Peyer's patch (tissue), 4 donors: Measurements from ENCODE around the gene RYR1. TPM values are rescaled to one million over a fixed set of nuclear protein-coding genes. Genes with fewer than 3 reads are reported as not detected.
A peak's percentile ranks its signal among the peaks of the same experiment; 100 is the strongest.

Source experiments
- DNase-seq, 3 donors: peaks; one replicate each; pipeline ENCODE4 v3.0.0-alpha.2; 2017 to 2019
- H3K27ac ChIP-seq, 4 donors: fragments of 200-600 bp; sonication (generic); one replicate each; pipeline ENCODE4 v1.5.1; 2016 to 2019
- H3K27me3 ChIP-seq, 2 donors: fragments of 200-600 bp; sonication (generic); one replicate each; pipeline ENCODE4 v1.5.1; 2019
- H3K36me3 ChIP-seq, 3 donors: fragments of 200-600 bp; sonication (generic); one replicate each; pipeline ENCODE4 v1.5.1; 2016 to 2019
- H3K4me1 ChIP-seq, 4 donors: fragments of 200-600 bp; sonication (generic); one replicate each; pipeline ENCODE4 v1.5.1; 2016 to 2019
- H3K4me3 ChIP-seq, 4 donors: fragments of 200-600 bp; sonication (generic); 1 replicate in 3 of 4; 2 replicates in 1 of 4; pipeline ENCODE4 v1.5.1; 2016 to 2019; ENCODE audit warnings: mild to moderate bottlenecking in 1 of 4
- H3K9me3 ChIP-seq, 4 donors: fragments of 200-600 bp; sonication (generic); one replicate each; pipeline ENCODE4 v1.5.1; 2016 to 2019; ENCODE audit warnings: mild to moderate bottlenecking in 1 of 4
- CTCF ChIP-seq, 6 experiments: fragments of 450-650 bp in 4 of 6; fragments of 200-600 bp in 2 of 6; sonication (generic) in 1 of 6; IDR thresholded peaks; one replicate each; pipeline ENCODE4 v1.5.1; 2017 to 2019; ENCODE audit warnings: antibody characterized with exemption in 6 of 6, mild to moderate bottlenecking in 3 of 6, moderate library complexity in 1 of 6
- POLR2A ChIP-seq, 2 donors: fragments of 450-650 bp; IDR thresholded peaks; one replicate each; pipeline ENCODE4 v1.5.1; 2017; ENCODE audit warnings: antibody characterized with exemption in 2 of 2, mild to moderate bottlenecking in 2 of 2, moderate library complexity in 2 of 2
- total RNA-seq, 4 donors: library from RNA; depleted of rRNA; stranded (reverse); fragments of >200 nt; gene quantifications; one replicate each; pipeline ENCODE4 v1.1.0, GENCODE V29; 2016

The RYR1 gene
- total RNA-seq, 4 donors from 2014 or later = 0.35 to 4.6 (median 3.4) TPM

DNA sequence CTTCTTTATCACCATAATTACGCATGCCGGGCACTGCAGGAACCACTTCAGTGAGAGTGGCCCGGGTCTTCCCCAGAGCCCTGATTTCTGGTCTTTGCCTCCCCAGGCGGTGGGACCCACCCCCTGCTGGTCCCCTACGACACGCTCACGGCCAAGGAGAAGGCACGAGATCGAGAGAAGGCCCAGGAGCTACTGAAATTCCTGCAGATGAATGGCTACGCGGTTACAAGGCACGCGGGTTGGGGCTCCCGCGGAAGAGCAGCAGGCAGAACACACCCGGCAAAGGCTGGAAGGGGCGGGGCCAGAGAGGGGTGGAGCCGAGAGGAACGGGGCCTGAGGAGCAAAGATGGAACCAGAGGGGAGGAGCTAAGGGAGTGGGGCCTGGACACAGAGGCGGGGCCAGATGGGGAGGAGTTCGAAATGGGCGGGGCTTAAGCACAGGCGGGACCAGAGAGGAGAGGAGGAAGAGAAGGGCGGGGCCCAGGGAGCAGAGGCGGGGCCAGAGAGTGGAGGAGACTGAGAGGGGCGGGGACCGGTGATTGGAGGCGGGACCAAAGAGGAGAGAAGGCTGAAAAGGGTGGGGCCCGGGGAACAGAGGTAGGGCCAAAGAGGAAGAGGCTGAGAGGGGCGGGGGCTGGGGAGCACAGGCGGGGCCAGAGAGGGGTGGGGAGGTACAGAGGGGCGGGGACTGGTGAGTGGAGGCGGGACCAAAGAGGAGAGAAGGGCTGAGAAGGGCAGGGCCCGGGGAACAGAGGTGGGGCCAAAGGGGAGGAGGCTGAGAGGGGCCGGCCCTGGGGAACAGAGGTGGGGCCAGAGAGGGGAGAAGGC, 73.4 kb downstream of the RYR1 start:
- no peak overlapping the region for H3K4me3 ChIP-seq

DNA sequence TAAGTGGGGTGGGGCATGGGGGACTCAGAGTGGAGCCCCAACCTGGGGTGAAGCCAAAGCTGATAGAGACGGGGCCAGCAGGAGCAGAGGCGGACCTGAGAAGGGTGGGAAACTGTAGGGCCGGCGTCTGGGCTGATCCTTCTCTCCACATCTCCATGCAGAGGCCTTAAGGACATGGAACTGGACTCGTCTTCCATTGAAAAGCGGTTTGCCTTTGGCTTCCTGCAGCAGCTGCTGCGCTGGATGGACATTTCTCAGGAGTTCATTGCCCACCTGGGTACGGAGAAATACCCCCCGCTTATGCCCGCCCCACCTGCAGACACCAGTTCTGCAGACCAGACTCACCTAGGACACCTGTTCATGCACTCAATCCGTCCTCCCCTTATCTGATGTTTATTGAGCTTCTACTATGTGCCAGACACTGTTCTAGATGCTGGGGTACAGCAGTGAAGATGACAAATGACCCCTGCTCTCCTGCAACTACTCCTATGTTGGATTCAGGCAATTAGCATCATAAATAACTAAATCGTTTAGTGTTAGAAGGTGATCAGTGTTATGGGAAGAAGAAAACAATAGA, 74.1 kb downstream of the RYR1 start:
- TF ChIP-seq POLR2A (IDR thresholded peaks at IDR 0.05) (no peak), CTCF (IDR thresholded peaks at IDR 0.05) (no peak)
- Histone ChIP-seq H3K4me1 (no peaks in the 10 kb centered on the region), H3K9me3 (no peaks in the 10 kb centered on the region), H3K27ac (no peak overlapping the region), H3K4me3 (no peak overlapping the region), H3K36me3 (no peaks in the 10 kb centered on the region), H3K27me3 (no peaks in the 10 kb centered on the region)
- no peak for DNase-seq

More for the DNA sequence above, 73.4 kb downstream of the RYR1 start:
- DNase-seq = peak; percentile 65 to 95 (median 74)
- H3K4me1 ChIP-seq = no peaks in the 10 kb centered on the region
- H3K27ac ChIP-seq = no peak overlapping the region
- no peaks in the 10 kb centered on the region for H3K36me3 ChIP-seq
- TF ChIP-seq POLR2A (IDR thresholded peaks at IDR 0.05) (no peak), CTCF (IDR thresholded peaks at IDR 0.05) (no peak)
- H3K27me3 ChIP-seq = no peaks in the 10 kb centered on the region
- H3K9me3 ChIP-seq = no peaks in the 10 kb centered on the region

- Histone ChIP-seq H3K4me3 (no peak overlapping the region), H3K27me3 (no peaks in the 10 kb centered on the region), H3K36me3 (no peaks in the 10 kb centered on the region), H3K4me1 (no peaks in the 10 kb centered on the region), H3K27ac (no peak overlapping the region), H3K9me3 (no peaks in the 10 kb centered on the region)
- no peak for DNase-seq
- TF ChIP-seq CTCF (IDR thresholded peaks at IDR 0.05) = no peak
- TF ChIP-seq POLR2A (IDR thresholded peaks at IDR 0.05) = no peak
Measured at GRCh38 chr19:38508507-38508906, 75.0 kb downstream of the RYR1 start.

DNA sequence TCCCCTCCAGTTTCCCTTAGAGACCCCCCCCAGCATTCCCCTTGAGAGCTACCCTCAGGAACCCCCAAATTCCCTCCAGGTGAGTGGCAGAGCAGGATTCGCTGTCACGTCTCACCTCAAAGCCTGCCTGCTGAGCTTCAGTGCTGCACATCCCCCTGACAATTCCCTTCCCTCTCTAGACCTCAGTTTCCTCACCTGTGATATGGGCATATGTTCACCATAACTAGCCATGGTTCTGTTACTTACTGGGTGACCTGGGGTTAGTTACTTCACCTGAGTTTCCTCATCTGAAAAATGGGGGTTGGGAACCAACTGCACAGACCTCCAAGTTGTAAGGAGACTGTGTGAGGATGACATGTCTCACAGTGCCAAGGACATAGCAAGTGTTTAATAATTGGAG, 75.5 kb downstream of the RYR1 start:
- DNase-seq = no peak
- no peak for TF ChIP-seq POLR2A (IDR thresholded peaks at IDR 0.05)
- TF ChIP-seq CTCF (IDR thresholded peaks at IDR 0.05) = no peak

DNA sequence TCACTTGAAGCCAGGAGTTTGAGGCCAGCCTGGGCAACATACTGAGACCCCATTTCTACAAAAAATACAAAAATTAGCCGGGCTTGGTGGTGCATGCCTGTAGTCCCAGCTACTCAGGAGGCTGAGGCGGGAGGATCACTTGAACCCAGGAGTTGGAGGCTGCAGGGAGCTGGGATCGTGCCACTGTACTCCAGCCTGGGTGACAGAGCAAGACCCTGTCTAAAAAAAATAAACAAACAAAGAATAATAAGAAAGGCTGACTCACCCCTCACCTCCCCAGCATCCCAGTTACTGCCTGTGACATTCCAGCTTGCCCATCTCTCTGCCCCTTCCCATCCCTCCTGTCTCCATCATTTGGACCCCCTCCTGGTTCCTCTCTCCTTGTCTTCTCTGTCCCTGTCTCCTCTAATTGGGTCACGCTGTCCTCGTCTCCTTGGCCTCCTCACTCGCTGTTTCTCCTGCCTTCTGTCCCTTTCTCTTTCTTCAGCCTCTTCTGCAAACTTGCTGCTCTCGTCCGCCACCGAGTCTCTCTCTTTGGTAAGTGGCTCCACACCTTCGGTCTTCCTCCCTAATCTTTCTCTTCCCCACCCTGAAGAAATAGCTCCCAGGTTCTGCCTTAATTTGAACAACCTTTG, 77.7 kb downstream of the RYR1 start:
- TF ChIP-seq CTCF (IDR thresholded peaks at IDR 0.05) = no peak
- Histone ChIP-seq H3K27me3 (no peaks in the 10 kb centered on the region), H3K9me3 (no peaks in the 10 kb centered on the region), H3K36me3 (no peaks in the 10 kb centered on the region), H3K4me1 (peaks cover 0 to 9% (median 0%) of the 10 kb centered on the region in 4 donors), H3K4me3 (no peak overlapping the region), H3K27ac (no peak overlapping the region)
- no peak for DNase-seq

More for the DNA sequence above, 75.5 kb downstream of the RYR1 start:
- Histone ChIP-seq H3K27me3 (no peaks in the 10 kb centered on the region), H3K27ac (no peak overlapping the region), H3K36me3 (no peaks in the 10 kb centered on the region), H3K9me3 (no peaks in the 10 kb centered on the region), H3K4me1 (no peaks in the 10 kb centered on the region), H3K4me3 (no peak overlapping the region)
